Measurements from ENCODE around the gene PCK1. TPM values are rescaled to one million over a fixed set of nuclear protein-coding genes. Genes with fewer than 3 reads are reported as not detected.

Gene PCK1
- total RNA-seq, 1 experiment from 2014 or later: not detected

- no peaks in the 10 kb centered on the region; the same call in none of the 2 replicates for H3K27me3 ChIP-seq (ENCODE audit: insufficient read depth, low read length)
- no peak overlapping the region for H2AK5ac ChIP-seq (ENCODE audit: insufficient read length, low read length)
- H3K23ac ChIP-seq (ENCODE audit: insufficient read length, low read depth, low read length): no peak overlapping the region
- no peak overlapping the region for H4K91ac ChIP-seq (ENCODE audit: insufficient read length, low read depth, low read length)
- H3K27ac Mint-ChIP-seq: no peak overlapping the region
- no peak overlapping the region for H3K18ac ChIP-seq (ENCODE audit: insufficient read length, low read depth, low read length)
- no peak overlapping the region for H3K14ac ChIP-seq (ENCODE audit: insufficient read depth, low read length)
- no peaks in the 10 kb centered on the region for H3K79me1 ChIP-seq (ENCODE audit: insufficient read depth, low read depth, low read length, poor library complexity, severe bottlenecking)
- H3K79me2 ChIP-seq (ENCODE audit: insufficient read depth, low read length): no peaks in the 10 kb centered on the region
- H3K23me2 ChIP-seq (ENCODE audit: insufficient read length, low read depth, low read length, poor library complexity, severe bottlenecking): no peaks in the 10 kb centered on the region
- no peak overlapping the region for H3K9ac ChIP-seq (ENCODE audit: extremely low read depth, insufficient read length, low read length)
- H4K8ac ChIP-seq (replicated peaks; ENCODE audit: insufficient read length, low read depth, low read length): no peak overlapping the region
- no peak overlapping the region for H2BK12ac ChIP-seq (ENCODE audit: insufficient read length, low read depth, low read length)
- H3T11ph ChIP-seq (ENCODE audit: low read length): no peak overlapping the region
- no peak overlapping the region for H2BK20ac ChIP-seq (ENCODE audit: low read depth, low read length, poor library complexity, severe bottlenecking)
- H3K56ac ChIP-seq (ENCODE audit: insufficient read length, low read depth, low read length): no peak overlapping the region
- H2AFZ ChIP-seq (ENCODE audit: low read length): no peak overlapping the region
- no peak for DNase-seq
- H3K4me3 Mint-ChIP-seq: no peak overlapping the region
- H3K9me3 ChIP-seq (ENCODE audit: control insufficient read depth, low read depth, low read length): no peaks in the 10 kb centered on the region
- no peak overlapping the region for H3K4ac ChIP-seq (ENCODE audit: low read depth, low read length)
- H3K4me1 Mint-ChIP-seq: peaks cover 25 to 33% of the 10 kb centered on the region in 2 experiments
- TF ChIP-seq CTCF (conservative IDR thresholded peaks at IDR 0.05): no peak
- no CpG with 5 or more reads among the region's 10 CpGs for WGBS (ENCODE audit: extremely low coverage, insufficient read length, low lambda C conversion rate)
- H3K4me1 ChIP-seq (ENCODE audit: insufficient read depth, low read length): no peaks in the 10 kb centered on the region; the same call in 1 of the 2 replicates
- H3K9me3 Mint-ChIP-seq: no peaks in the 10 kb centered on the region; a peak in 1 of 5 replicates
- H2BK5ac ChIP-seq (ENCODE audit: insufficient read length, low read length): no peak overlapping the region
- no peak overlapping the region for H4K5ac ChIP-seq (ENCODE audit: insufficient read length, low read depth, low read length)
- no peak overlapping the region for H2BK120ac ChIP-seq (ENCODE audit: low read depth, low read length, poor library complexity, severe bottlenecking)
- no peaks in the 10 kb centered on the region for H3K36me3 Mint-ChIP-seq (ENCODE audit: insufficient read depth in 1 of 3, low read depth in 3 of 3)
- H3K27ac ChIP-seq (ENCODE audit: insufficient read length, low read depth, low read length): no peak overlapping the region
- H3K4me2 ChIP-seq (ENCODE audit: insufficient read depth, insufficient read length, low read length): no peak overlapping the region
- H3K27me3 Mint-ChIP-seq (ENCODE audit: low read depth): peaks cover 15% of the 10 kb centered on the region
- H2BK15ac ChIP-seq (ENCODE audit: low read depth, low read length): no peak overlapping the region
- no peaks in the 10 kb centered on the region for H4K20me1 ChIP-seq (ENCODE audit: control insufficient read depth, insufficient read depth, insufficient read length)
These were observed 17.0 kb downstream of the PCK1 start for GRCh38 chr20:57577679-57578475.

All from H9 (cell line).